GM18505 (cell line): ENCODE measurements around the gene SMAD6.

Source experiments
- ATAC-seq: cut with Tn5 transposase; IDR thresholded peaks from one replicate; pipeline ENCODE4 v1.9.1; 2021; ENCODE audit not compliant: unreplicated experiment
- POLR2A ChIP-seq: IDR thresholded peaks from 4 replicates; pipeline ENCODE4 v1.6.1; 2011; ENCODE audit warnings: borderline replicate concordance; ENCODE audit not compliant: insufficient read depth, insufficient read length; ENCODE audit errors: extremely low read depth

Gene SMAD6

DNA sequence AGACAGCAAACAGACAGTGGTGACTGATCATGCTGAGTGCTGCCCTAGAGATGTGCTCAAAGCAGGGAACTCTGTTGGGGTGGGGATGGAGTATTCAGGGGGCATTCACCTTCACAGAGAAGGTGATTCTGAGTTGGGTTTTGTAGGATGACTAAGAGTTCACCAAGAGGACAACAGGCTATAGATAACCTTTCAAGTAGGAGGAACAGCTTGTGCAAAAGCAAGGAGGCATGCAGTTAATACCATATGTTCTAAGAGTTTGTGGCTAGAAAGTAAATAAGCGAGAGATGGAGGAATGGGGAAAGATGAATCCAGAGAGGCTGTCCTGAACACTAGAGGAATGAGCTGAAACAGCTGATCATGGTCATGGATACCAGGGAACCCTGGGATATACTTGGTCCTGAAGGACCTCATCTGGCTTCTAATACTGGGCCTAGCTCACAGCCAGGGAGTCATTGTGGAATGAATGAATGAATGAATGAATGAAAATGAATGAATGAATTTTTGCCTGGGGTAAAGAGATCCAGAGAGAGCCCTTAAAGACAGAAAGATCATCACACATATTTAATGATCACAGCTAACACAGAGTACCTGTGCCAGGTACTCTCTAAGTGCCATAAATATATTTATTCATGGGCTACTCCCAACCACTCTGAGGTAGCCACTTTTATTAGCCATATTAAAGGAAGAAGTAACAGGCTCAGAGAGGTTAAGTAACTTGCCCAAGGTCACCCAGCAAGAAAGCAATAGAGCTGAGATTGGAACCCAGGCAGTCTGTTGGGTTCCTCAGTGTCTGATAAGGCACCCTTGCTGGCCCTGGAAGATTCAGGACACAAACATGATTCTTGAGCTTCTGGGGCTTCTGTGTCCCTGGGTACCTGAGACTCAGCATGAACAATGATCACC, 22.0 kb downstream of the SMAD6 start:
- ATAC-seq = no peak
- no peak for TF ChIP-seq POLR2A

DNA sequence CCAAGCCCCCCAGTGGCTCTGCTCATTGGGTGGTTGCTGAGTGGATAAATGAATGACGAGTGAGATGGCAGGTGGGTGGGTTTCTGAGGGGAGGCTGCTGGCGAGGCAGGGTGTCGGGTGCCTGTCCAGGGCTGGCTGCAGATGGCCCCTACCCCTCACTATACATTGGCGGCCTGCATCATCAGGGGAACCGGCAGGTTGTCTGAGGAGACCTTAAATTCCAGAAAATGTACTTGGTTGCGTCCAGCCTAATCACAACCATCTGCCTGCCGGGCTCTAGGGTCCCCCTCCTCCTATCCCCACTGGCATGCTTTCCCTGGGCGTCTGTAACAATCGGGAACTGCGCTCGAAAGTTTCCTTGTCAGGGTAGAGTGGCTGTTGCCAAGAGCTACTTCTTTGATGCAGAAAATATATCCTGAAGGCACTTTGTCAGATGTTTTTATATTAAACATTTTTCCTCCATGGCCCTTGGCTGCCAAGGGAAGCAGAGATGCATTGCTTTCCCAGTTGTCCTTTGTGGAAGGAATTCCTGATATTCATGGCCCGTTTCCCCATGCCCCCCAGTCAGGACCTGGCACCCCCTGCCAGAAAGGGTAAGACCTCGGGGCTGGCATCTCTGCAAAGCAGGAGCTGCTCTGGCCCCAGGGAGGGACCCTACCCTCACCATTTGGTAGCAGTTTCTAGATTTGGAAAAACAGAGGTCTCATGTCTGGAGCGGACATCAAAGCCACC, 22.9 kb downstream of the SMAD6 start:
- TF ChIP-seq POLR2A = no peak
- ATAC-seq = no peak

- no peak for ATAC-seq
- no peak for TF ChIP-seq POLR2A
Observed at GRCh38 chr15:66725464-66725785, 23.4 kb downstream of the SMAD6 start.

DNA sequence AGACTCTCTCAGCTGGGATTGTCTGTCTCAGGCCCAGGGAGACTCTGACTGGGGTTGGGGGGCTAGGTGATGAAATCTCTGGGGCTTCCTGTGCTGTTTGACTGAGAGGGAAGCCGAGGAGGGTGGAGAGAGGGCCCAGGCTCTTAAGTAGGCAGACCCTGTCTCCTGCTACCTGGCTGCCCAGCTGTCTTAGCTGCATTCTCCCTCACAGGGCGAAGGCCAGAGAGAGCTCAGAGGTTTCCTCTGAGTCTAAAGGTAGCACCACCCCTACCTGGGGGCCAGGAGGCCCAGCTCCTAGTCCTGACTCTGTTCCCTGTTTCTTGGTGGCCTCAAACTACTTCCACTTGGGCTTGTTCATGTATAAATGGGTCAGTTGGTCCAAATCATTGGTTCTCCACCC, 24.4 kb downstream of the SMAD6 start:
- TF ChIP-seq POLR2A = no peak
- no peak for ATAC-seq

- no peak for TF ChIP-seq POLR2A
- no peak for ATAC-seq
Observed at GRCh38 chr15:66729331-66729951, 27.4 kb downstream of the SMAD6 start.

- no peak for TF ChIP-seq POLR2A
- ATAC-seq = no peak
Observed at GRCh38 chr15:66730168-66731021, 28.4 kb downstream of the SMAD6 start.

- no peak for ATAC-seq
- no peak for TF ChIP-seq POLR2A
Observed at GRCh38 chr15:66733976-66734375, 31.9 kb downstream of the SMAD6 start.

- no peak for ATAC-seq
- no peak for TF ChIP-seq POLR2A
Observed at GRCh38 chr15:66734961-66735908, 33.2 kb downstream of the SMAD6 start.

GRCh38 chr15:66735909-66736305, 33.9 kb downstream of the SMAD6 start:
- ATAC-seq = no peak
- no peak for TF ChIP-seq POLR2A

DNA sequence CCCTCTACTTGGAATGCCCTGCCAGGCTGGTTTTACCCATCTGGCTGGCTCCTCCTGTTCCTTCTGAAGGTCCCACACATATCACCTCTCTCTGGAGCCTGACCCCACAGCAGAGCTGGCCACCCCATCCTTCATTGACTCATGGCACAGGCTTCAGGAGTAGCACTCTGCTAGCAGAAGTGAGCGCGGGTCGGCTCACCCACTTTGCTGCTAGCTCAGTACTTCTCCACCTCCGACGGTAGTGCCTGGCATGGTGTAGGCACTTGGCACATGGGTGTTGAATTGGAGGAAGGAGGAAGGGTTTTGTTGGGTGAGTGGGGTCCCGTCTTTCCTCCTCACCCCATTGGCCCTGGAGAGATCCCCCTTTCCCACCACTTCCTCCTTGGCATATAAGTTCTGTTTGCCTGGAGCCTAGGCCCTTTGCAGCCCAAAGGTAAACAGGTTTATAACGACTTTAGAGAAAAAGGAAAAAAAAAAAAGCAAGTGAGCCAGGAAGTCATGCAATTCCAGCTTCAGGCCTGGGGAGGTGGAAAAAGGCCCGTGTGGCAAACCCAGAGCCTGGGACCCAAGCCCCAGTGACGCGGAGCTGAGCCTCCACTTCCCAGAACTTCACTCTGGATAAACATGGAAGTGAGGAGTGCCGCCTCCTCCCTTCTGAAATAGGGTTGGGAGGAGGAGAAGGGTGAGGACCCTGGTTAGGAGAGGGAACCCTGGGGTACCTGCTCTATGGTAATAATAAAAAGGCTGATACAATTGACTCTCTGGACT, 35.4 kb downstream of the SMAD6 start:
- no peak for TF ChIP-seq POLR2A
- ATAC-seq = no peak

GRCh38 chr15:66738116-66738515, 36.1 kb downstream of the SMAD6 start:
- no peak for TF ChIP-seq POLR2A
- ATAC-seq = no peak
